A673 (cell line): ENCODE measurements around the gene SSBP2. TPM values are rescaled to one million over a fixed set of nuclear protein-coding genes. Genes with fewer than 3 reads are reported as not detected.

Experiments
- BruUV-seq: library from RNA; stranded (reverse); fragments of 400-500 nt; replicated peaks from 2 replicates; lab custom pipeline; 2021; lab: Mats Ljungman, UMichigan
- CTCF ChIA-PET: fragments of 300-600 bp; sonication (Branson Sonifier 250); formaldehyde crosslinking; loops from one replicate; lab custom pipeline; 2022; ENCODE audit warnings: antibody characterized with exemption; lab: Charles Lee
- POLR2A ChIA-PET: fragments of 300-600 bp; sonication (Branson Sonifier 250); formaldehyde crosslinking; loops from one replicate; lab custom pipeline; 2022; ENCODE audit warnings: antibody characterized with exemption; ENCODE audit not compliant: low non-redundant PET; lab: Charles Lee
- DNase-seq: peaks from one replicate; pipeline ENCODE4 v3.0.0-alpha.2; 2015; ENCODE audit warnings: low spot score
- H3K27ac ChIP-seq: fragments of 200-600 bp; sonication (generic); 2 replicates; pipeline ENCODE4 v1.5.1; 2016; ENCODE audit warnings: mixed run types, low read depth, mild to moderate bottlenecking, mixed read lengths, antibody characterized with exemption, low read length; ENCODE audit not compliant: poor library complexity, severe bottlenecking
- H3K27me3 ChIP-seq: fragments of 200-600 bp; sonication (generic); replicated peaks from 2 replicates; pipeline ENCODE4 v1.6.1; 2017; ENCODE audit warnings: mixed run types, low read depth, mild to moderate bottlenecking, mixed read lengths, antibody characterized with exemption, low read length; ENCODE audit not compliant: insufficient read depth, poor library complexity
- H3K36me3 ChIP-seq: fragments of 200-600 bp; sonication (generic); 2 replicates; pipeline ENCODE4 v1.6.1; 2016; ENCODE audit warnings: mixed run types, mild to moderate bottlenecking, mixed read lengths, antibody characterized with exemption, low read length; ENCODE audit not compliant: insufficient read depth, poor library complexity, severe bottlenecking
- H3K4me1 ChIP-seq: fragments of 200-600 bp; sonication (generic); 2 replicates; pipeline ENCODE4 v1.6.1; 2017; ENCODE audit warnings: mixed run types, mild to moderate bottlenecking, mixed read lengths, antibody characterized with exemption, low read length; ENCODE audit not compliant: insufficient read depth, poor library complexity, severe bottlenecking
- H3K4me3 ChIP-seq: fragments of 200-600 bp; sonication (generic); 2 replicates; pipeline ENCODE4 v1.5.1; 2016; ENCODE audit warnings: low read depth, mixed run types, mild to moderate bottlenecking, mixed read lengths, low read length; ENCODE audit not compliant: poor library complexity, severe bottlenecking
- H3K9me3 ChIP-seq: fragments of 200-600 bp; sonication (generic); 2 replicates; pipeline ENCODE4 v1.6.1; 2016; ENCODE audit warnings: mixed run types, low read depth, mild to moderate bottlenecking, mixed read lengths, antibody characterized with exemption, low read length; ENCODE audit not compliant: poor library complexity, severe bottlenecking
- CTCF ChIP-seq: fragments of 300-800, 200-600 bp; sonication (generic); conservative IDR thresholded peaks from 2 replicates; pipeline ENCODE4 v1.5.1; 2017; ENCODE audit warnings: low read depth, mild to moderate bottlenecking, antibody characterized with exemption, low read length, moderate library complexity, mixed read lengths
- EZH2 ChIP-seq: fragments of 200-600 bp; sonication (generic); IDR thresholded peaks from 2 replicates; pipeline ENCODE4 v1.6.1; 2017; ENCODE audit warnings: borderline replicate concordance, low read depth, mild to moderate bottlenecking, mixed read lengths, antibody characterized with exemption, low read length; ENCODE audit not compliant: poor library complexity, severe bottlenecking
- intact Hi-C: fragments of 100-400 bp; cut with micrococcal nuclease; formaldehyde crosslinking; loops from one replicate; pipeline ENCODE4 v1.10.0; 2022; ENCODE audit not compliant: unreplicated experiment
- total RNA-seq: library from RNA; stranded (reverse); gene quantifications from 2 replicates; pipeline ENCODE4 v1.2.3, GENCODE V29; 2021

Gene SSBP2
- total RNA-seq, 1 experiment from 2014 or later: 42.8 TPM

GRCh38 chr5:81606150-81606549 is 144.7 kb downstream of the SSBP2 start:
- DNase-seq: no peak
- CTCF ChIA-PET: no interaction called here
- no TSS peak for BruUV-seq
- peaks cover 6% of the 10 kb centered on the region for H3K9me3 ChIP-seq
- no peak overlapping the region for H3K27ac ChIP-seq
- no peak overlapping the region for H3K4me3 ChIP-seq
- peaks cover 3% of the 10 kb centered on the region for H3K4me1 ChIP-seq
- POLR2A ChIA-PET: no interaction called here
- no peaks in the 10 kb centered on the region for H3K36me3 ChIP-seq
- H3K27me3 ChIP-seq: no peaks in the 10 kb centered on the region
- TF ChIP-seq CTCF (no peak), EZH2 (no peak)
- intact Hi-C loops: no loop called here

- no peak overlapping the region for H3K27ac ChIP-seq
- no peak for DNase-seq
- H3K4me1 ChIP-seq: peaks cover 3% of the 10 kb centered on the region
- peaks cover 6% of the 10 kb centered on the region for H3K9me3 ChIP-seq
- no peaks in the 10 kb centered on the region for H3K36me3 ChIP-seq
- no peak for TF ChIP-seq CTCF
- TF ChIP-seq EZH2: no peak
- no peak overlapping the region for H3K4me3 ChIP-seq
- no peaks in the 10 kb centered on the region for H3K27me3 ChIP-seq
- BruUV-seq: no TSS peak
- CTCF ChIA-PET: no interaction called here
- POLR2A ChIA-PET: no interaction called here
- intact Hi-C loops: no loop called here
These were observed 145.6 kb downstream of the SSBP2 start for GRCh38 chr5:81605299-81605698.

GRCh38 chr5:81604193-81604592 is 146.7 kb downstream of the SSBP2 start:
- H3K36me3 ChIP-seq: no peaks in the 10 kb centered on the region
- H3K4me1 ChIP-seq: peaks cover 3% of the 10 kb centered on the region
- ChIA-PET POLR2A (no interaction called here), CTCF (no interaction called here)
- DNase-seq: no peak
- no peaks in the 10 kb centered on the region for H3K27me3 ChIP-seq
- no peak overlapping the region for H3K4me3 ChIP-seq
- TF ChIP-seq EZH2 (no peak), CTCF (no peak)
- H3K27ac ChIP-seq: no peak overlapping the region
- BruUV-seq: no TSS peak
- H3K9me3 ChIP-seq: no peaks in the 10 kb centered on the region
- intact Hi-C loops: no loop called here
